ENCODE data around the gene SERPINA4.
"Not testable (repeated sequence)": the region's sequence is repeated elsewhere in the genome, so short reads cannot be mapped to it uniquely, and the experiment has no call there.

Gene SERPINA4

GRCh38 chr14:94592457-94592856 lies 31.2 kb downstream of the SERPINA4 start:
- DNase-seq (ENCODE audit: low spot score), result no peak

- DNase-seq (ENCODE audit: low spot score), result no peak
Observed at GRCh38 chr14:94593376-94593748, 32.1 kb downstream of the SERPINA4 start.

GRCh38 chr14:94593749-94594431 lies 32.6 kb downstream of the SERPINA4 start:
- no peak for DNase-seq (ENCODE audit: low spot score)

DNA sequence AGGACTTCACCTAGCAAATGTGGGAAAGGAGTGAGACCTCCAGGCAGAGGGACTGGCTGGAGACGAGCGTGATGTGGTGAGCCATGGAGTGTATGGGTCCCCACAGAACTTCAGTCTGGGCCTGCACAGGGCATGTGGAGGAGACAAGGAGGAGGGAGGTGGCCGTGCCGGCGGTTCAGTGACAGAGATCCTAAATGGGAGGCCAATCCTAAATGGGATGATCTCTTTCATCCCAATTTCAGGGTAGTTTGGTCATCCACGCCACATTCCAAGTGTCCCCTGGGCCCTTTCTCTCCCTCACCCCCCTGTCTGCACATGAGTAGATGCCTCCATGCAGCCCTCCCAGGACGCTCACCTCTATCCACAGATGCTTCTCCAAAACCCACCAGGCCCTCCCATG lies 33.2 kb downstream of the SERPINA4 start:
- DNase-seq (ENCODE audit: low spot score), result no peak

- DNase-seq (ENCODE audit: low spot score), result no peak
Observed at GRCh38 chr14:94595912-94596311, 34.7 kb downstream of the SERPINA4 start.

DNA sequence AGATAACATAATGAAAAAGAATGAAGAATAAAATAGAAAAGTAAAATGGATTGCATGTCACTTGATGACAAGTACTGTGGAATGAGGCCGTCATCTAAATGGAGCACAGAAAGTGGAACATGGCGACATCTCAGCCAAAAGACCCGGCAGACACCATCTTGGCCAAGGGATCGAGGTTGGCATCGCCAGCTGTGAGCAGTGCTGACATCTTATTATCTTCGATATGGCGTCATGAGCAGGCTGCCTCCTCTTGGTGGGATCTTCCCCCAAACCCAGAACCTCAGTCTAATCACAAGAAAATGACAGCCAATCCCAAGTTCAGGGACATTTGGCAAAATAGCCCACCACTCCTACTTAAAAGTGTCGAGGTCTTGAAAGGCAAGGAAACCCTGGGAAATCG lies 35.1 kb downstream of the SERPINA4 start:
- DNase-seq (ENCODE audit: low spot score), result no peak

DNA sequence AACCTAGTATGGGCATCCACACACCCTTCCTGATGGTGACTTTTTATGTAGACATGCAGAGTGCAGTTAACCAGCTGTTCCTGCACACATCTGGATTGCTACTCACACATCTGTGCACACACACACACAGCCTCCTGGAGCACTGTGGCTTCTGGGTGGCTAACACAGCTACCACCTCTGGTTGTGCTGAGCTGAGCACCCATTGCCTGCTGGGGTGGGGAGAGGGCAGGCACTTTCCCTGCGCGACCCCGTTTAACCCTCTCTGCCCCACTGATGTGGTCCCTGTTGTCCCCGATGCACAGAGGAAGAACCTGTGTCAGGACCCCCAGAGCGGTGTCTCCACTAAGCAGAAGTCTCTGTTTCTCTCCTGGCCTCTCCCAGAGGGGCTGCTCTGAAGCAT lies 36.5 kb downstream of the SERPINA4 start:
- DNase-seq (ENCODE audit: low spot score), result no peak

DNA sequence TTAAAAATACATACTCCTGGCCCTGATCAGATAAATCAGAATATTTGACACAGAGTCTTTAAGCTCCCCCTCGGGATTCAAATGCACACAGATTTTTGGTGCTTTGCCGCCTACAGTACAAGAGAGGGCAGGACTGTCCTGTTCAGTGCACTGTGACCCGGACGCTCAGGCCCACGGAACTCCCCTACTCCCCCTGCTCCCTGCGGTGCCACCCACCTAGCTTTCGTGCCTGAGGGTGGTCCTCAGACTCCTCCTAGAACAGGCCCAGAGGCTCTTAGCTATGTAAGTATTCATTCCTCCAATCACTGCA lies 37.2 kb downstream of the SERPINA4 start:
- no peak for DNase-seq (ENCODE audit: low spot score)

GRCh38 chr14:94598816-94599655 lies 37.8 kb downstream of the SERPINA4 start:
- DNase-seq (ENCODE audit: low spot score), result peak; percentile 86

DNA sequence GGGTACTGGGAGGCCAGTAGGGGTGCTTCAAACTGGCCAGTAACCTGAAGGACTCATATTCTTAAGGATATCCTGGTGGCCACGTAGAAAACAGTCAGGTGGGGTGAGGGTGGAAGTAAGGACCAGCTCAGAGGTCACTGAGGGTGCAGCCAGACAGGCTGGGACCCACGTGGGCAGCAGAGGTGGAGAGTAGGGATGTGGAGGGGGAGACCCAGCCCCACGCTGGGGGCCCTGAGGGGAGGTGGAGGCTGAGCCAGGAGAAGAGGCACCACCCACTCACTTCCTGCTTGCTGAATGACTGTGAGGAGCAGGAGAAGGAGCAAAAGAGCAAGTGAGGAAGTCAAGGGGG lies 38.4 kb downstream of the SERPINA4 start:
- DNase-seq (ENCODE audit: low spot score), result no peak

DNA sequence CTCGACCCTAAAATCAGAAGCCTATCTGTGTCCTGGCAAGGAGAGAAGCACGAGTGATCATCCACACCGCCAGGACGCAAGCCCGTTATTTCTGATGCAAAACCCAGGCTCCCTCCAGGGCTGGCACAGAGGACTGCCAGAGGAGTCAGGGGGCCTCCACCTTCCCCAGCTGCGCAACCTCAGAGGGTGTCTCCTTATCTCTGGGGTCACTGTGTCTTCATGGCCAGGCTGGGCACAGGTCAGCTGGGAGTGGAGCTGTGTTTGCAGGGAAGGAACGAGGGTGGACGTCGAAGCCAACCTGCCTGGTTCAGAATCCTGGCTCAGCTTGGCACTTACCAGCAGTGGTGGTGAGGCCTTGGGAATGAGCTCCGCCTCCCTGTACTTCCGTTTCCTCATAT lies 38.9 kb downstream of the SERPINA4 start:
- DNase-seq (ENCODE audit: low spot score), result no peak

DNA sequence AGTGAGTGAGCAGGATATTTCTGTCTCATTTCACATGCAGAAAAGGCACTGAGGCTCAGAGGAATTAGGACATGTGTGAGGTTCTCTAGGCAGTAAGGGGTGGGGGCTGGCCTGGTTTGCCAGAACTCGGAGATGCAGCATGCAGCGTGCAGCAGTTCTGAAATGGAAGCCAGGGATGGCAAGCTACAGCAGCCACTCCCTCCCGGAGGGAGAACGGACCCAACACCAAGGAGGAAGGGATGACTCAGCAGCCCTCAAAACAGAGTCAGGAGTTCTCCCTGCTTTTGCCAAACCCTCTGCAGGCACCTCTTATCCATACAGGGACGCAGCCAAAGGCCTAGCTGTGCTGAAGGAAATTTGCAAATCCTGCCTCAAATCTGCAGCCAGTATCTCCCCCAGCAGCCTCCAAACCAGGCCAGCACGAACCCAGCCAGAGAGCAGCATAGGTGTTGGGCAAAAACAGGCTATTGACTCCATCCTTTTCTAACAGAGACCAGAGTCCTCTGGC lies 40.7 kb downstream of the SERPINA4 start:
- peak; percentile 21 for DNase-seq (ENCODE audit: low spot score)

DNA sequence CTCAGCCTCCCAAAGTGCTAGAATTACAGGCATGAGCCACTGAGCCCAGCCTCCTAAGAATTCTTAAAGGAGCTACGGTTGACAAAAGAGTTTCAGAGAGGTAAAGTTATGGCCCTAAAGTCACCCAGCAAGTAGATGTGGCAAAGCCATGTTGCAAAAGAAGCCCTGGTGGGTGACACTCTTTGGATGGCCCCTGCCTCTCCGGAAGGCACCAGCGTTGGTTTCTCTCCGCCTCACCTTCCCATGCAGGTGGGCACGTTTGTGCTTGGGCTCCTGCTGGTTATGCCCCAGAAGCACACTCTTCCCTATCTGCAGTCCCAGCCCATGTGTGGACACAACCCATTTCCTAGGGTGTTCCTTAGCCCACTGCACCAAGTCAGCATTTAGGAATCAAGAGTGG lies 41.5 kb downstream of the SERPINA4 start:
- no peak for DNase-seq (ENCODE audit: low spot score)

DNA sequence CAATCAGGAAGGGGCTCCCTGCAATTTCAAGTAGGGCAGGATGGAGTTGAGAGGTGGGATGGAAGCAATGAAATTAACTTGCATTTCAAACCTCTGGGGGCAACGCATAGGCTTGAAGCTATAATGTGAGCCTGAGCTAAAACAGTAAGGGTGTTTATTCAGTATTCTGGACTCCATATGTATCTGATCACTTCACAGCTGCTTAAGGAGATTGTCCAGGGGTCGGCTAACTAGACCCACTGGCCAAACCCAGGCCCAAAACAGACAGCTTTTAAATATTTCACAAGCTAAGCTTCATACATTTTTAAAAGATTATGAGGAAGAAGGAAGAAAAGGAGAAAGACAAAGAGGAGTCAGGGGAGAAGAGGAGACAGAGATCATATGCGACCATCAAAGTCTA lies 44.1 kb downstream of the SERPINA4 start:
- no peak for DNase-seq (ENCODE audit: low spot score)

- DNase-seq (ENCODE audit: low spot score), result not testable (repeated sequence)
Observed at GRCh38 chr14:94608966-94609365, 47.7 kb downstream of the SERPINA4 start.

- DNase-seq (ENCODE audit: low spot score), result no peak
Observed at GRCh38 chr14:94611179-94611578, 49.9 kb downstream of the SERPINA4 start.

- no peak for DNase-seq (ENCODE audit: low spot score)
Observed at GRCh38 chr14:94612174-94612573, 50.9 kb downstream of the SERPINA4 start, which contains the start of gene SERPINA3. TSS of gene SERPINA3 (plus strand) at chr14:94612391. CDS start at chr14:94614442, 2,051 bp downstream.

- no peak for DNase-seq (ENCODE audit: low spot score)
Observed at GRCh38 chr14:94612580-94613554, 51.6 kb downstream of the SERPINA4 start.

DNA sequence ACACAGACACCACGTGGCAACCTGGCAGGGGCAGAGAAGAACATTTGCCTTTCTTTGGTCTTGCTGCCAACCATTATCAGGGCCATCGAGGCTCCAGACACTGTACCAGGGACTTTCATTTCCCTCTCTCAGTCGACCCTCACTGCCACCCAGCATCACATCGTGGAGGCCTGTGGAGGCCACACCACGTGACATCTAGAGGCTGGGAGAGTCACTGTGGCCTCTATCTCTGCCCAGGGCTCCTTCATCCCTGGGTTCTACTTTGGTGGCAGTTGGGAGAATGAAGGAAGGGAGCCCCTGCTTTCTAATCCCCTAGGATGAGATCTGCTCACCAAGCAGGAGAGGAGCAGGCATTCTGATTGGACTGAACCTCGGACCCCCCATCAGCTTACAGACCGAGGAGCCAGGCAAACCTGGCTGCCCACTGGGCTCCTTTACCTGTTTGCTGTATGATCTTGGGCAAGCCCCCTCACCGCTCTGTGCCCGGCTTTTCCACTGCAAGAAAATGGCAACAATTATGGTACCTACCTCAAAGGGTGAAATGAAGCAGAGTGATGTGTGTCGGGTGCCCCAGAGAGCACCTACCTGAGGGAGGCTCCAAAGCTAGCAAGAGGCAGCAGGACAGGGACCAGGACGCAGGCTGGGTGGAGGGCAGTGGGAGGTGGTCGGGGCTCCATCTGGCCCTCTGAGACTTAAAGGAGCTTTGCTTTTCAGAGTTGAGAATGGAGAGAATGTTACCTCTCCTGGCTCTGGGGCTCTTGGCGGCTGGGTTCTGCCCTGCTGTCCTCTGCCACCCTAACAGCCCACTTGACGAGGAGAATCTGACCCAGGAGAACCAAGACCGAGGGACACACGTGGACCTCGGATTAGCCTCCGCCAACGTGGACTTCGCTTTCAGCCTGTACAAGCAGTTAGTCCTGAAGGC lies 52.7 kb downstream of the SERPINA4 start:
- no peak for DNase-seq (ENCODE audit: low spot score)

DNA sequence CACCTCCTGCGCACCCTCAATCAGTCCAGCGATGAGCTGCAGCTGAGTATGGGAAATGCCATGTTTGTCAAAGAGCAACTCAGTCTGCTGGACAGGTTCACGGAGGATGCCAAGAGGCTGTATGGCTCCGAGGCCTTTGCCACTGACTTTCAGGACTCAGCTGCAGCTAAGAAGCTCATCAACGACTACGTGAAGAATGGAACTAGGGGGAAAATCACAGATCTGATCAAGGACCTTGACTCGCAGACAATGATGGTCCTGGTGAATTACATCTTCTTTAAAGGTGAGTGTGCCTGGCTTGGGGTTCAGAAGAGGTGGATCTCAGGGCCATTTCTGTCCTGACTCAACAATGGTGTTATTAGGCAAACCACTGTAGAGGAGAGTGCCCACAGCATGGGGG lies 53.6 kb downstream of the SERPINA4 start:
- no peak for DNase-seq (ENCODE audit: low spot score)

DNA sequence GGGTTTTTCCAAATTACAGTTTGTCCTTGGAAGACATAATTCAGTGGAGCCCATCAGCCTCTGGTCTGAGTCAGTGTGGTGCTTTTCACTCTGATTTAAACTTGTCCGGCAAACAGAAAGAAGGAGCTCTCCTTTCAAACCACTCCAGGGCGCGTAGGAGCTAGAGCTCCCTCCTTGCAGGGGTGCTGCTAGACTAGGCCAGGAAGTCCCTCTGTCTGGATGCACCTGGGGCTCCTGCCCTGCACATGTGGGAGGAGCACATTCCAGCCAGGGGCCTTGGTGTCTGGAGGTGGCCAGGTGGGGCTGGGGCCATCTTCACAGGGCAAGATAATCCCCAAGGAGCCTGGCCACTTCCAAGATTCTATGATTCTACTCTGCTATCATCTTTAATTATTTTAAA lies 54.0 kb downstream of the SERPINA4 start:
- no peak for DNase-seq (ENCODE audit: low spot score)

Data from LoVo (cell line).